GM18519 (cell line): ENCODE results near the gene NPFFR2.
"Not testable (repeated sequence)": the region's sequence is repeated elsewhere in the genome, so short reads cannot be mapped to it uniquely, and the experiment has no call there.

Experiments
- ATAC-seq: cut with Tn5 transposase; IDR thresholded peaks from one replicate; pipeline ENCODE4 v1.9.1; 2021; ENCODE audit warnings: mild to moderate bottlenecking, moderate library complexity; ENCODE audit not compliant: unreplicated experiment, low FRiP score

NPFFR2 gene

GRCh38 chr4:72110886-72111285 is 79.1 kb downstream of the NPFFR2 start:
- ATAC-seq = no peak

DNA sequence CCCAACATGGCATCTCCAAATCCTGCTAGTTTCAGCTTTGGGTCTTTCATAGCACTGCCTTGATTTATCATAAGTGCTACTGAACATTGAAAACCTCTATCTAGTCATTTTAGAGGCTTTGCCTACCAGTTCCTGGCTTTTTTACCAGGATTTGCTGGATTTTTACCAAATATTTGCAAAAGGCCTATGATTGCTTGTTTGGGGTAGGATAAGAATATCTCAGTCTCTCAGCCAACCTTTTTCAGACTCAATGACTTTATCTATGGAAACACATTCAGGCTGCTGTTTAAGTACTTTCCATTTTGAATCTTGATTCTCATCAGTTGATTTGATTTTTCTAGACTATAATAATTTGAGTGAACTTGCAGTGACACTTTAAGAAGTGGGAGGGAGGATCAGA is 80.1 kb downstream of the NPFFR2 start:
- no peak for ATAC-seq

- peak; percentile 97 for ATAC-seq
Measured at GRCh38 chr4:72112514-72113156, 80.8 kb downstream of the NPFFR2 start.

- ATAC-seq = peak; percentile 94
Measured at GRCh38 chr4:72118017-72118416, 86.2 kb downstream of the NPFFR2 start.

- no peak for ATAC-seq
Measured at GRCh38 chr4:72119946-72120345, 88.1 kb downstream of the NPFFR2 start.

- ATAC-seq = no peak
Measured at GRCh38 chr4:72128741-72129140, 96.9 kb downstream of the NPFFR2 start.

GRCh38 chr4:72136429-72136828 is 104.6 kb downstream of the NPFFR2 start:
- no peak for ATAC-seq

DNA sequence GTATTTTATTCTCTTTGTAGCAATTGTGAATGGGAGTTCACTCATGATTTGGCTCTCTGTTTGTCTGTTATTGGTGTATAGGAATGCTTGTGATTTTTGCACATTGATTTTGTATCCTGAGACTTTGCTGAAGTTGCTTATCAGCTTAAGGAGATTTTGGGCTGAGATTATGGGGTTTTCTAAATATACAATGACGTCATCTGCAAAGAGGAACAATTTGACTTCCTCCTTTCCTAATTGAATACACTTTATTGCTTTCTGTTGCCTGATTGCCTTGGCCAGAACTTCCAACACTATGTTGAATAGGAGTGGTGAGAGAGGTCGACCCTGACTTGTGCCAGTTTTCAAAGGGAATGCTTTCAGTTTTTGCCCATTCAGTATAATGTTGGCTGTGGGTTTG is 108.2 kb downstream of the NPFFR2 start:
- not testable (repeated sequence) for ATAC-seq

- no peak for ATAC-seq
Measured at GRCh38 chr4:72144241-72144640, 112.4 kb downstream of the NPFFR2 start.

GRCh38 chr4:72152731-72153130 is 120.9 kb downstream of the NPFFR2 start:
- no peak for ATAC-seq

DNA sequence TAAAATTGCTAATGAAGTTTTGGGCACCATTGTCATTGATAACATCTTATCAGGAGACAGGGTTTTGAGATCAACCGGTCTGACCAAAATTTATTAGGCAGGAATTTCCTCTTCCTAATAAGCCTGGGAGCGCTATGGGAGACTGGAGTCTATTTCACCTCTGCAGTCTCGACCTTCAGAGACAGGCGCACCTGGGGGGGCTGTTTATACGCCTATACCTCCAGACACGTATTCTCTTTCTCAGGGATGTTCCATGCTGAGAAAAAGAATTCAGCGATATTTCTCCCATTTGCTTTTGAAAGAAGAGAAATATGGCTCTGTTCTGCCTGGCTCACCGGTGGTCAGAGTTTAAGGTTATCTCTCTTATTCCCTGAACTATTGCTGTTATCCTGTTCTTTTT is 121.8 kb downstream of the NPFFR2 start:
- not testable (repeated sequence) for ATAC-seq

DNA sequence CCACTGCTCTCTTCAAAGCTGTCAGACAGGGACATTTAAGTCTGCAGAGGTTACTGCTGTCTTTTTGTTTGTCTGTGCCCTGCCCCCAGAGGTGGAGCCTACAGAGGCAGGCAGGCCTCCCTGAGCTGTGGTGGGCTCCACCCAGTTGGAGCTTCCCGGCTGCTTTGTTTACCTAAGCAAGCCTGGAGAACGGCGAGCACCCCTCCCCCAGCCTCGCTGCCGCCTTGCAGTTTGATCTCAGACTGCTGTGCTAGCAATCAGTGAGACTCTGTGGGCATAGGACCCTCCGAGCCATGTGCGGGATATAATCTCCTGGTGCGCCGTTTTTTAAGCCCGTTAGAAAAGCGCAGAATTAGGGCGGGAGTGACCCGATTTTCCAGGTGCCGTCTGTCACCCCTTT is 137.5 kb downstream of the NPFFR2 start:
- ATAC-seq = not testable (repeated sequence)

DNA sequence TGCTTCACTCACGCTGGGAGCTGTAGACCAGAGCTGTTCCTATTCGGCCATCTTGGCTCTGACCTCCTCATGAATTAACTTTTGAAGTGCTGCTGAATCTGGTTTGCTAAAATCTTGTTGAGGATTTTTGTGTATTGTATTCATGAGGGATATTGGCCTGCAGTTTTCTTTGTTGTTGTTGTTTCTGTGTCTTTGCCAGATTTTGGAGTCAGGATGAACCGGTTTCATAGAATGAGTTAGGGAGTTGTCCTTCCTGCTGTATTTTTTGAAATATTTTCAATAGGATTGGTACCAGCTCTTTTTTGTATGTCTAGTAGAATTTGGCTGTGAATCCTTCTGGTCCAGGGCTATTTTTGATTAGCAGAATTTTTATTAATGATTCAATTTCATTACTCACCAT is 138.1 kb downstream of the NPFFR2 start:
- ATAC-seq = no peak

- no peak for ATAC-seq
Measured at GRCh38 chr4:72171761-72172160, 140.0 kb downstream of the NPFFR2 start.

DNA sequence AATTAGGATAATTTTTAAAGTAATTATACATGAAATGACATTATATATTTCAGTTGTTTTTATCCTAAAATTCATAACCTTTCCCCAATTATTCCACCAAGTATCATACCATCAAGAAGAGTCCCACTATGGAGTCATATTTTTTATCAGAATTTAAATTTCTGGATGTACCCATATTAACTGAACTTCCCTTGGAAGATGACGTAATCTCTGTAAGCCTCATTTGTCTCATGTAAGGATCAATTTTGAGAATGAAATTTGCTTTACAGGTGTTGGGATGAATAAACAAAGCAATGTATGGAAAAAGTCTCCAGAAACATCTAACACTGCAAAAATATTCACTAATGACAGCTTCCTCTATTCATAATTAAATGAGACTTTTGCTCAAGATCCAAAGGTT is 147.5 kb downstream of the NPFFR2 start:
- no peak for ATAC-seq

DNA sequence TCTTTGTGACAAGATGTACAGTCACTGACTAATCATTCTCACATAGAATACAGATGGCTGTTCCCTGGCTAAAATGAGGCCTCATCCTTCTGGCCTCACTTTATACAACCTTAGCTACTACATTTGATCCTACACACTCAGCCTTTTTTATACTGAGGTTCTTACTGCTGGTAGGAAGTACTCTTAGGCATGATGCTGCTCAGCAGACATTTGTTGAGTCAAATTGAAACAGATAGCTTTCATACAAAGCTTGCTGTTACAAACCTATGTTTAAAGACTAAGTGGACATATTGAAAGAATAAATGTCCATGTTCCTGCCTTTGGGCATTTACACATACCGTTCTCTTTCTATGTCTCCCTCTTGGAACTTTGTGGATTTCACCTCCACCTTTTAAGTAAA is 154.9 kb downstream of the NPFFR2 start:
- peak; percentile 92 for ATAC-seq

DNA sequence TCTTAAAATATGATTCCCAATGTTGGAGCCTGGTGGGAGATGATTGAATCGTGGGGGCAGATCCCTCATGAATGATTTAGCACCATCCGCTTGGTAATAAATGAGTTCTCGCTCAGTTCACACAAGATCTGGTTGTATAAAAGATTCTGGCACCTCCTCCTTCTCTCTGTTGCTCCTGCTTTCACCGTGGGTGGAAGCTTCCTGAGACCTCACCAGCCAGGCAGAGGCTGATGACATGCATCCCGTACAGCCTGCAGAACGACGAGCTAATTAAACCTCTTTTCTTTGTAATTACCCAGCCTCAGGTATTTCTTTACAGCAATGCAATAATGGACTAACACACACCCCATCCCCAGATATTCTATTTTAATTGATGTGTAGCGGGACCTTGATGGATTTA is 162.2 kb downstream of the NPFFR2 start:
- ATAC-seq = no peak

DNA sequence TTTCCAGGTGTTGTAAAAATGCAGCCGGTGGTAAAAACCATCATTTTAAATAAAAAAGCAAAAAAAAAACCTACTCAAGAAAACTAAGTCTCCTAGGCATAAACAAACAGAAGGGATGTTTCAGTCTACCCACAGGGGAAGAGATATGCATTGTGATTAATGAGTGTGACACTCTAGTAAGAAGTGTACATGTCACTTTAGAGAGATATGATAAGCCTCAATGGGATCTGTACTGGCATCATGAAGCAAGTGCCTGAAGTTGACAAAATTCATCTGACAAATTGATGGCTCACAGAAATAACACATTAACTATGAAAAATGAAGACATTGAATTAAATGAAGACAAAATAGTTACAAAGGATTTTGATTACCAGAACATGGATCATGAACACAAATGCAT is 162.7 kb downstream of the NPFFR2 start:
- no peak for ATAC-seq
